ENCODE results near the gene AHRR. TPM values are rescaled to one million over a fixed set of nuclear protein-coding genes. Genes with fewer than 3 reads are reported as not detected.
A peak's percentile ranks its signal among the peaks of the same experiment; 100 is the strongest.

The AHRR gene
- total RNA-seq, 1 donor from 2014 or later = 13.4 TPM

GRCh38 chr5:431001-431710 is 109.6 kb downstream of the AHRR start:
- DNase-seq = peak; percentile 81

GRCh38 chr5:431711-432050 is 110.2 kb downstream of the AHRR start:
- DNase-seq = no peak

GRCh38 chr5:432201-432927 is 110.8 kb downstream of the AHRR start:
- DNase-seq = no peak

GRCh38 chr5:432928-433791 is 111.6 kb downstream of the AHRR start:
- no peak for DNase-seq

GRCh38 chr5:433836-434235 is 112.3 kb downstream of the AHRR start:
- DNase-seq = no peak

GRCh38 chr5:434443-435146 is 113.1 kb downstream of the AHRR start:
- DNase-seq = no peak

- DNase-seq = no peak
Measured at GRCh38 chr5:435156-435790, 113.8 kb downstream of the AHRR start.

GRCh38 chr5:435961-436640 is 114.6 kb downstream of the AHRR start:
- DNase-seq = peak; percentile 61

- DNase-seq = no peak
Measured at GRCh38 chr5:436641-436975, 115.1 kb downstream of the AHRR start.

- no peak for DNase-seq
Measured at GRCh38 chr5:437281-437771, 115.8 kb downstream of the AHRR start.

GRCh38 chr5:438481-438981 is 117.0 kb downstream of the AHRR start:
- no peak for DNase-seq

GRCh38 chr5:439181-439580 is 117.7 kb downstream of the AHRR start:
- no peak for DNase-seq

GRCh38 chr5:439636-440035 is 118.1 kb downstream of the AHRR start:
- DNase-seq = no peak

- no peak for DNase-seq
Measured at GRCh38 chr5:440401-441201, 119.1 kb downstream of the AHRR start.

GRCh38 chr5:441996-442334 is 120.5 kb downstream of the AHRR start:
- no peak for DNase-seq

- peak; percentile 68 for DNase-seq
Measured at GRCh38 chr5:442335-443238, 121.1 kb downstream of the AHRR start, which contains the start of gene EXOC3. TSS of gene EXOC3 (plus strand) at chr5:443176. CDS start at chr5:446206, 3,030 bp downstream.

- DNase-seq = no peak
Measured at GRCh38 chr5:443239-444151, 122.0 kb downstream of the AHRR start.

GRCh38 chr5:444226-444625 is 122.7 kb downstream of the AHRR start:
- DNase-seq = no peak

Data from dermis blood vessel endothelial cell (primary cell).